AG04450 (cell line): ENCODE data around the gene TSHB. TPM values are rescaled to one million over a fixed set of nuclear protein-coding genes. Genes with fewer than 3 reads are reported as not detected.

ENCODE experiments used
- polyA plus RNA-seq: library from polyadenylated mRNA; depleted of rRNA; stranded (reverse); fragments of >200 nt; gene quantifications from 2 replicates; pipeline ENCODE4 v1.2.3, GENCODE V29; 2011; rRNA removed

TSHB gene
- polyA plus RNA-seq, 1 experiment, result not detected

Other genes with a start within 250 kb of the TSHB start
- gene SIKE1, start 249.1 kb upstream of the TSHB start, polyA plus RNA-seq, result 34.7 and 58.5 TPM in 2 replicates
- not detected in 2 replicates for gene SYCP1, start 175.0 kb upstream of the TSHB start, polyA plus RNA-seq
- 2.3 and 4.0 TPM in 2 replicates for gene TSPAN2, start 59.7 kb downstream of the TSHB start, polyA plus RNA-seq